H1 (cell line): ENCODE measurements around the gene HMCN2. TPM values are rescaled to one million over a fixed set of nuclear protein-coding genes. Genes with fewer than 3 reads are reported as not detected.

Experiments used
- CTCF ChIA-PET: fragments of 300-600 bp; sonication (Branson Sonifier 250); formaldehyde crosslinking; loops from one replicate; lab custom pipeline; 2021; ENCODE audit not compliant: partially characterized antibody; lab: Charles Lee
- POLR2A ChIA-PET: fragments of 300-600 bp; sonication (Branson Sonifier 250); formaldehyde crosslinking; loops from one replicate; lab custom pipeline; 2021; ENCODE audit warnings: inconsistent platforms; ENCODE audit not compliant: partially characterized antibody; lab: Charles Lee
- DNase-seq, 2 experiments: peaks; one replicate each; pipeline versions ENCODE4 v3.0.0 to v3.0.0-alpha.2; 2010 to 2022; ENCODE audit warnings: low spot score in 2 of 2, low read depth in 1 of 2, mixed read lengths in 1 of 2
- FAIRE-seq: peaks from 2 replicates; lab custom pipeline; 2011; peaks lifted over from hg19 to GRCh38; lab: Jason Lieb, UNC
- H2AFZ ChIP-seq: 2 replicates; pipeline ENCODE4 v1.8.1; 2012; ENCODE audit warnings: low read length, inconsistent platforms
- H2AK5ac ChIP-seq: 2 replicates; pipeline ENCODE4 v1.6.1; 2013; ENCODE audit warnings: low read depth, low read length
- H2BK120ac ChIP-seq: replicated peaks from 2 replicates; pipeline ENCODE3; 2013; ENCODE audit warnings: low read depth, low read length, inconsistent platforms
- H2BK12ac ChIP-seq: 2 replicates; pipeline ENCODE4 v1.6.1; 2013; ENCODE audit warnings: low read depth, low read length
- H2BK15ac ChIP-seq: 2 replicates; pipeline ENCODE4 v1.6.1; 2013; ENCODE audit warnings: low read length
- H2BK20ac ChIP-seq: 2 replicates; pipeline ENCODE4 v1.6.1; 2013; ENCODE audit warnings: low read length
- H2BK5ac ChIP-seq: 2 replicates; pipeline ENCODE4 v1.6.1; 2013; ENCODE audit warnings: low read depth, low read length
- H3K14ac ChIP-seq: 2 replicates; pipeline ENCODE4 v1.6.1; 2013; ENCODE audit warnings: inconsistent platforms; ENCODE audit not compliant: insufficient read length
- H3K18ac ChIP-seq: 2 replicates; pipeline ENCODE4 v1.6.1; 2013; ENCODE audit warnings: low read length; ENCODE audit errors: extremely low read depth
- H3K23ac ChIP-seq: 2 replicates; pipeline ENCODE4 v1.6.1; 2013; ENCODE audit warnings: inconsistent platforms; ENCODE audit not compliant: insufficient read length
- H3K23me2 ChIP-seq: 2 replicates; pipeline ENCODE4 v1.6.1; 2013; ENCODE audit warnings: low read depth, low read length
- H3K27ac ChIP-seq: 2 replicates; pipeline ENCODE4 v1.6.1; 2011; ENCODE audit warnings: low read depth, low read length, inconsistent platforms
- H3K27me3 ChIP-seq, 4 experiments: replicated peaks in 1 of 4; 1 replicate in 1 of 4; 2 replicates in 3 of 4; pipeline versions ENCODE4 v1.6.1 to v1.8.1; 2011 to 2013; ENCODE audit warnings: low read length in 3 of 4, mild to moderate bottlenecking in 3 of 4, inconsistent platforms in 2 of 4, mixed read lengths in 2 of 4, moderate library complexity in 1 of 4; ENCODE audit not compliant: control insufficient read depth in 3 of 4, insufficient read depth in 3 of 4; ENCODE audit errors: extremely low read depth in 1 of 4
- H3K36me3 ChIP-seq, 4 experiments: 2 replicates each; pipeline versions ENCODE4 v1.6.1 to v1.8.1; 2011 to 2013; ENCODE audit warnings: mild to moderate bottlenecking in 4 of 4, low read length in 3 of 4, moderate library complexity in 2 of 4, control low read depth in 1 of 4, inconsistent platforms in 1 of 4; ENCODE audit not compliant: insufficient read depth in 4 of 4, control insufficient read depth in 2 of 4
- H3K4ac ChIP-seq: replicated peaks from 2 replicates; pipeline ENCODE3; 2013; ENCODE audit warnings: low read length, low read depth, mixed read lengths, inconsistent platforms; ENCODE audit not compliant: insufficient read length
- H3K4me1 ChIP-seq, 4 experiments: replicated peaks in 1 of 4; 1 replicate in 1 of 4; 2 replicates in 3 of 4; pipeline versions ENCODE4 v1.6.1 to v1.8.1; 2011 to 2013; ENCODE audit warnings: low read length in 3 of 4, inconsistent platforms in 2 of 4, mixed read lengths in 1 of 4; ENCODE audit not compliant: insufficient read depth in 4 of 4, control insufficient read depth in 3 of 4
- H3K4me2 ChIP-seq, 2 experiments: 2 replicates each; pipeline versions ENCODE4 v1.6.1 to v1.8.1; 2011 to 2013; ENCODE audit warnings: low read depth in 2 of 2, low read length in 2 of 2, control low read depth in 1 of 2, inconsistent platforms in 1 of 2, mild to moderate bottlenecking in 1 of 2; ENCODE audit not compliant: insufficient read depth in 1 of 2
- H3K4me3 ChIP-seq, 4 experiments: fragments of 200-600, 300-600 bp in 1 of 4; sonication (generic), shearing (Covaris generic), sonication (Bioruptor Twin) in 1 of 4; 2 replicates each; pipeline versions ENCODE4 v1.5.1 to v1.8.1; 2011 to 2016; ENCODE audit warnings: low read length in 4 of 4, low read depth in 3 of 4, control low read depth in 2 of 4, inconsistent platforms in 2 of 4, mild to moderate bottlenecking in 2 of 4, mixed read lengths in 1 of 4, moderate library complexity in 1 of 4; ENCODE audit not compliant: insufficient read depth in 2 of 4; ENCODE audit errors: extremely low read depth in 1 of 4
- H3K56ac ChIP-seq: replicated peaks from 2 replicates; pipeline ENCODE3; 2013; ENCODE audit warnings: low read depth, mild to moderate bottlenecking, mixed read lengths, low read length, inconsistent platforms; ENCODE audit not compliant: insufficient read length
- H3K79me1 ChIP-seq: 2 replicates; pipeline ENCODE4 v1.6.1; 2013; ENCODE audit warnings: low read depth, low read length, control low read depth
- H3K79me2 ChIP-seq, 2 experiments: 2 replicates each; pipeline versions ENCODE4 v1.6.1 to v1.8.1; 2012 to 2013; ENCODE audit warnings: low read length in 2 of 2, mild to moderate bottlenecking in 2 of 2, inconsistent platforms in 1 of 2; ENCODE audit not compliant: insufficient read depth in 2 of 2, control insufficient read depth in 1 of 2
- H3K9ac ChIP-seq, 4 experiments: replicated peaks in 1 of 4; 1 replicate in 1 of 4; 2 replicates in 3 of 4; pipeline versions ENCODE4 v1.6.1 to v1.8.1; 2011 to 2013; ENCODE audit warnings: low read depth in 3 of 4, low read length in 3 of 4, control low read depth in 2 of 4, mild to moderate bottlenecking in 2 of 4, moderate library complexity in 2 of 4, inconsistent platforms in 1 of 4; ENCODE audit errors: extremely low read depth in 1 of 4
- H3K9me3 ChIP-seq, 2 experiments: 2 replicates each; pipeline versions ENCODE4 v1.6.1 to v1.8.1; 2012 to 2013; ENCODE audit warnings: mild to moderate bottlenecking in 2 of 2, moderate library complexity in 2 of 2, control low read depth in 1 of 2, inconsistent platforms in 1 of 2, low read depth in 1 of 2, low read length in 1 of 2, mixed read lengths in 1 of 2; ENCODE audit not compliant: insufficient read depth in 2 of 2
- H4K20me1 ChIP-seq, 2 experiments: replicated peaks in 1 of 2; 2 replicates each; pipeline versions ENCODE3 to v1.8.1; 2011 to 2013; ENCODE audit warnings: inconsistent platforms in 2 of 2, low read length in 2 of 2, mild to moderate bottlenecking in 1 of 2; ENCODE audit not compliant: insufficient read depth in 2 of 2, control insufficient read depth in 1 of 2
- H4K5ac ChIP-seq: 2 replicates; pipeline ENCODE4 v1.6.1; 2013; ENCODE audit warnings: low read length, low read depth, mixed read lengths, inconsistent platforms; ENCODE audit not compliant: insufficient read length
- H4K8ac ChIP-seq: 2 replicates; pipeline ENCODE4 v1.8.0; 2013; ENCODE audit warnings: mild to moderate bottlenecking, moderate library complexity, low read length, inconsistent platforms; ENCODE audit not compliant: insufficient read depth; ENCODE audit errors: extremely low read depth
- H4K91ac ChIP-seq: replicated peaks from 2 replicates; pipeline ENCODE3; 2013; ENCODE audit warnings: low read length, mixed read lengths, inconsistent platforms; ENCODE audit not compliant: insufficient read length
- SIRT6 ChIP-seq: IDR thresholded peaks from one replicate; pipeline ENCODE4 v1.7.1; 2012; ENCODE audit warnings: low read length, inconsistent platforms
- ZNF274 ChIP-seq: IDR thresholded peaks from 2 replicates; pipeline ENCODE4 v1.7.0; 2012; ENCODE audit warnings: low read length, borderline replicate concordance; ENCODE audit errors: extremely low read depth
- WGBS, 2 experiments: shearing (Covaris generic) in 1 of 2; methylation state at CpG; one replicate each; pipeline versions ENCODE4 v1.1.6 to v1.1.7; 2013 to 2015; ENCODE audit warnings: low lambda C conversion rate in 2 of 2, mixed read lengths in 2 of 2, inconsistent platforms in 1 of 2, low coverage in 1 of 2, missing lambda C conversion rate in 1 of 2; ENCODE audit not compliant: insufficient replicate concordance in 2 of 2, insufficient coverage in 1 of 2, insufficient read length in 1 of 2; ENCODE audit errors: extremely low coverage in 1 of 2, missing lambda C conversion rate in 1 of 2; 5-methylcytosine and 5-hydroxymethylcytosine counted together
- polyA plus RNA-seq, 7 experiments: library from polyadenylated mRNA; depleted of rRNA in 3 of 7; stranded (reverse) in 5 of 7; unstranded in 2 of 7; fragments of >200 nt in 5 of 7; fragments of 200-250 nt in 2 of 7; gene quantifications; 1 replicate in 5 of 7; 2 replicates in 1 of 7; 4 replicates in 1 of 7; pipeline versions ENCODE4 v1.2.1 to v1.2.3, GENCODE V29; 2011 to 2013; ENCODE audit warnings: missing spikeins in 2 of 7, mixed read lengths in 2 of 7
- total RNA-seq: library from RNA; stranded (reverse); fragmentation: NEBNext Ultra II Directional; extraction: Animal tissue kit (Norgen Biotek cat#: 25700); gene quantifications from 2 replicates; pipeline ENCODE4 v1.2.1, GENCODE V29; 2021

HMCN2 gene
- total and polyA plus RNA-seq, 2 of the 8 experiments (the other 6 are each of a cell fraction or from before 2014, with no cell fraction given) = 5.0 to 9.1 TPM

DNA sequence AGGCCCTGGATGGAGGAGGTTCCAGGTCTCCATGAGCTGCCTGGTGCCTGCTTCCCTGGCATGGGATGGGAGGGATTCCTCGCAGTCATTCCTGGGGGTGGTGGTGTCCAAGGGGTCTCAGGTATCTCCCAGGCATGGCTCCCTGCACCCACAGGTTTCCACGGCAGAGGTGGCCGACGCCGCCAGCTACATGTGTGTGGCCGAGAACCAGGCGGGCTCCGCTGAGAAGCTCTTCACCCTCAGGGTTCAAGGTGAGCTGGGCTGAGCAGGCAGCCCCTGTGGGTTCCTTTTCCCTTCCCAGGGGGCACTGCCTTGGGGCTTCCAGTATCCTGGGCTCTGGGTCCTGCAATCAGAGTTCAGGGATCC lies 117.8 kb downstream of the HMCN2 start:
- Histone ChIP-seq H4K91ac (no peak overlapping the region), H3K56ac (no peak overlapping the region), H3K27me3 (no peaks in the 10 kb centered on the region), H2AK5ac (no peak overlapping the region), H3K79me1 (no peaks in the 10 kb centered on the region), H2BK15ac (no peak overlapping the region), H3K18ac (no peak overlapping the region), H3K4ac (no peak overlapping the region), H3K9me3 (no peaks in the 10 kb centered on the region), H2BK5ac (no peak overlapping the region), H2BK20ac (no peak overlapping the region), H3K4me2 (no peak overlapping the region), H4K5ac (no peak overlapping the region), H2BK120ac (no peak overlapping the region), H3K14ac (no peak overlapping the region), H3K4me1 (no peaks in the 10 kb centered on the region; a peak in 1 of 7 replicates), H3K9ac (no peak overlapping the region), H4K20me1 (peaks cover 0 to 2% of the 10 kb centered on the region in 2 experiments), H3K4me3 (no peak overlapping the region), H2BK12ac (no peak overlapping the region), H4K8ac (no peak overlapping the region), H3K79me2 (no peaks in the 10 kb centered on the region), H3K23me2 (no peaks in the 10 kb centered on the region), H2AFZ (no peak overlapping the region), H3K27ac (no peak overlapping the region), H3K36me3 (peaks cover 0 to 6% (median 0%) of the 10 kb centered on the region in 4 experiments; a peak in 1 of 8 replicates), H3K23ac (no peak overlapping the region)
- WGBS, 2 experiments = 89% methylated on average over 8 of the region's 8 CpGs; no CpG with 5 or more reads in 1 of the 2 experiments
- ChIA-PET CTCF (interaction anchor here (0.6 to 2.0 kb wide), 7 partner anchors 12 to 339 kb away, joined by 3 to 6 read pairs (median 4); no protein-coding TSS in a partner anchor), POLR2A (interaction anchor here (0.9 to 1.7 kb wide), 2 partner anchors 19 to 64 kb away, joined by 3 read pairs; no protein-coding TSS in a partner anchor)
- FAIRE-seq (no peak), DNase-seq (no peak)
- no peak for TF ChIP-seq SIRT6
- no peak for TF ChIP-seq ZNF274
